RPMI7951 (cell line): ENCODE measurements around the gene SNX14. TPM values are rescaled to one million over a fixed set of nuclear protein-coding genes. Genes with fewer than 3 reads are reported as not detected.

Source experiments
- DNase-seq: peaks from one replicate; pipeline ENCODE4 v3.0.0-alpha.2; 2012; ENCODE audit warnings: low read depth
- total RNA-seq: library from RNA; depleted of rRNA; stranded (reverse); fragments of >200 nt; shearing (Covaris generic); gene quantifications from 2 replicates; pipeline ENCODE4 v1.2.3, GENCODE V29; 2014

The SNX14 gene
- total RNA-seq, 1 experiment from 2014 or later, result 182 TPM

- DNase-seq, result peak; percentile 69
Measured at GRCh38 chr6:85498596-85499258, 94.9 kb downstream of the SNX14 start.

GRCh38 chr6:85496856-85497255 lies 96.8 kb downstream of the SNX14 start:
- DNase-seq, result no peak

- DNase-seq, result no peak
Measured at GRCh38 chr6:85496009-85496579, 97.6 kb downstream of the SNX14 start.

- DNase-seq, result peak; percentile 35
Measured at GRCh38 chr6:85494547-85495536, 98.8 kb downstream of the SNX14 start.

- no peak for DNase-seq
Measured at GRCh38 chr6:85493389-85493788, 100.3 kb downstream of the SNX14 start.

GRCh38 chr6:85490516-85491248 lies 103.0 kb downstream of the SNX14 start:
- DNase-seq, result peak; percentile 65

- DNase-seq, result no peak
Measured at GRCh38 chr6:85484948-85485347, 108.7 kb downstream of the SNX14 start.

GRCh38 chr6:85483846-85484245 lies 109.8 kb downstream of the SNX14 start:
- DNase-seq, result no peak

GRCh38 chr6:85482905-85483700 lies 110.6 kb downstream of the SNX14 start:
- DNase-seq, result peak; percentile 77

- peak; percentile 94 for DNase-seq
Measured at GRCh38 chr6:85482206-85482904, 111.3 kb downstream of the SNX14 start.

GRCh38 chr6:85479208-85479607 lies 114.5 kb downstream of the SNX14 start:
- peak; percentile 65 for DNase-seq

GRCh38 chr6:85476532-85476931 lies 117.1 kb downstream of the SNX14 start:
- DNase-seq, result no peak

- peak; percentile 43 for DNase-seq
Measured at GRCh38 chr6:85473748-85474147, 119.9 kb downstream of the SNX14 start.

- no peak for DNase-seq
Measured at GRCh38 chr6:85472744-85473143, 120.9 kb downstream of the SNX14 start.

GRCh38 chr6:85470023-85470410 lies 123.6 kb downstream of the SNX14 start:
- DNase-seq, result peak; percentile 84

- DNase-seq, result peak; percentile 49
Measured at GRCh38 chr6:85469276-85470022, 124.2 kb downstream of the SNX14 start.

GRCh38 chr6:85468326-85468725 lies 125.3 kb downstream of the SNX14 start:
- DNase-seq, result peak; percentile 69

- DNase-seq, result peak; percentile 46
Measured at GRCh38 chr6:85465762-85466161, 127.9 kb downstream of the SNX14 start.

- DNase-seq, result peak; percentile 98
Measured at GRCh38 chr6:85464722-85465150, 128.9 kb downstream of the SNX14 start.

- peak; percentile 99 for DNase-seq
Measured at GRCh38 chr6:85464260-85464644, 129.4 kb downstream of the SNX14 start.
